ENCODE measurements around the gene OSGIN1. TPM values are rescaled to one million over a fixed set of nuclear protein-coding genes. Genes with fewer than 3 reads are reported as not detected.

The OSGIN1 gene
- total RNA-seq, 1 experiment from 2014 or later = 6.4 TPM

- Histone ChIP-seq H3K36me3 (no peaks in the 10 kb centered on the region), H3K9me3 (replicated peaks) (peaks cover 4% of the 10 kb centered on the region; the same call in 1 of the 2 replicates), H3K4me1 (replicated peaks) (no peaks in the 10 kb centered on the region), H3K4me3 (no peak overlapping the region), H3K27me3 (replicated peaks) (no peaks in the 10 kb centered on the region), H3K27ac (no peak overlapping the region)
- DNase-seq (ENCODE audit: low read depth in 1 of 2, low spot score in 2 of 2) = peak; percentile 66 to 67
These were observed 60.9 kb downstream of the OSGIN1 start for GRCh38 chr16:84013787-84014569.

- Histone ChIP-seq H3K27ac (no peak overlapping the region), H3K4me1 (replicated peaks) (no peaks in the 10 kb centered on the region)
- DNase-seq (ENCODE audit: low read depth in 1 of 2, low spot score in 2 of 2) = no peak
These were observed 61.7 kb downstream of the OSGIN1 start for GRCh38 chr16:84014570-84015327.

GRCh38 chr16:84015399-84015798 lies 62.4 kb downstream of the OSGIN1 start:
- DNase-seq (ENCODE audit: low read depth in 1 of 2, low spot score in 2 of 2) = no peak
- Histone ChIP-seq H3K27ac (no peak overlapping the region), H3K36me3 (no peaks in the 10 kb centered on the region), H3K9me3 (replicated peaks) (peaks cover 4% of the 10 kb centered on the region; the same call in 1 of the 2 replicates), H3K4me3 (no peak overlapping the region), H3K4me1 (replicated peaks) (no peaks in the 10 kb centered on the region), H3K27me3 (replicated peaks) (no peaks in the 10 kb centered on the region)

More at GRCh38 chr16:84014570-84015327, 61.7 kb downstream of the OSGIN1 start:
- Histone ChIP-seq H3K27me3 (replicated peaks) (no peaks in the 10 kb centered on the region), H3K36me3 (no peaks in the 10 kb centered on the region), H3K9me3 (replicated peaks) (peaks cover 4% of the 10 kb centered on the region; the same call in 1 of the 2 replicates), H3K4me3 (no peak overlapping the region)

Other genes with a start within 250 kb of the OSGIN1 start
- gene HSBP1, start 145.3 kb upstream of the OSGIN1 start, total RNA-seq (2014; rRNA removed; shearing (Covaris generic)) = 53.5 and 54.3 TPM in 2 replicates
- gene MLYCD, start 54.1 kb upstream of the OSGIN1 start, total RNA-seq (2014; rRNA removed; shearing (Covaris generic)) = 2.2 and 2.8 TPM in 2 replicates
- not detected in 2 replicates for gene NECAB2, start 15.0 kb downstream of the OSGIN1 start, total RNA-seq (2014; rRNA removed; shearing (Covaris generic))
- gene SLC38A8, start 89.6 kb downstream of the OSGIN1 start, total RNA-seq (2014; rRNA removed; shearing (Covaris generic)) = not detected in 2 replicates
- 64.9 and 65.0 TPM in 2 replicates for gene MBTPS1, start 163.7 kb downstream of the OSGIN1 start, total RNA-seq (2014; rRNA removed; shearing (Covaris generic))
- 29.0 and 36.4 TPM in 2 replicates for gene HSDL1, start 191.9 kb downstream of the OSGIN1 start, total RNA-seq (2014; rRNA removed; shearing (Covaris generic))
- not detected in 2 replicates for gene DNAAF1, start 192.1 kb downstream of the OSGIN1 start, total RNA-seq (2014; rRNA removed; shearing (Covaris generic))
- gene TAF1C, start 233.8 kb downstream of the OSGIN1 start, total RNA-seq (2014; rRNA removed; shearing (Covaris generic)) = 16.8 and 20.5 TPM in 2 replicates
- not detected in 2 replicates for gene ADAD2, start 237.9 kb downstream of the OSGIN1 start, total RNA-seq (2014; rRNA removed; shearing (Covaris generic))

Data from SJSA1 (cell line).